ENCODE data around the gene ACAP3.

The ACAP3 gene

GRCh38 chr1:1314237-1314586, 6.5 kb upstream of the ACAP3 start:
- no peak for DNase-seq (ENCODE audit: low spot score)

GRCh38 chr1:1313500-1314236, 5.9 kb upstream of the ACAP3 start:
- DNase-seq (ENCODE audit: low spot score): no peak

- no peak for DNase-seq (ENCODE audit: low spot score)
Measured at GRCh38 chr1:1312450-1313314, 5.0 kb upstream of the ACAP3 start.

GRCh38 chr1:1311107-1312104, 3.7 kb upstream of the ACAP3 start:
- no peak for DNase-seq (ENCODE audit: low spot score)

GRCh38 chr1:1310476-1311053, 2.8 kb upstream of the ACAP3 start:
- no peak for DNase-seq (ENCODE audit: low spot score)

- no peak for DNase-seq (ENCODE audit: low spot score)
Measured at GRCh38 chr1:1310109-1310385, 2.3 kb upstream of the ACAP3 start.

- DNase-seq (ENCODE audit: low spot score): no peak
Measured at GRCh38 chr1:1309251-1310108, 1.8 kb upstream of the ACAP3 start.

- no peak for DNase-seq (ENCODE audit: low spot score)
Measured at GRCh38 chr1:1308756-1309250, 1.1 kb upstream of the ACAP3 start.

GRCh38 chr1:1307261-1307922, 338 bp downstream of the ACAP3 start:
- DNase-seq (ENCODE audit: low spot score): no peak

GRCh38 chr1:1306661-1307260, 969 bp downstream of the ACAP3 start:
- no peak for DNase-seq (ENCODE audit: low spot score)

GRCh38 chr1:1306070-1306660, 1.6 kb downstream of the ACAP3 start:
- DNase-seq (ENCODE audit: low spot score): no peak

GRCh38 chr1:1305300-1306069, 2.2 kb downstream of the ACAP3 start:
- no peak for DNase-seq (ENCODE audit: low spot score)

- no peak for DNase-seq (ENCODE audit: low spot score)
Measured at GRCh38 chr1:1304331-1305299, 3.1 kb downstream of the ACAP3 start.

- DNase-seq (ENCODE audit: low spot score): no peak
Measured at GRCh38 chr1:1303736-1304135, 4.0 kb downstream of the ACAP3 start.

GRCh38 chr1:1302951-1303509, 4.7 kb downstream of the ACAP3 start:
- DNase-seq (ENCODE audit: low spot score): no peak

GRCh38 chr1:1302006-1302430, 5.7 kb downstream of the ACAP3 start:
- no peak for DNase-seq (ENCODE audit: low spot score)

- no peak for DNase-seq (ENCODE audit: low spot score)
Measured at GRCh38 chr1:1300352-1300739, 7.4 kb downstream of the ACAP3 start.
